NCI-H2227 treated with DMSO at 0.1 percent for 48 hours (cell line): Measurements from ENCODE around the gene CA4.
"Not testable (repeated sequence)": the region's sequence is repeated elsewhere in the genome, so short reads cannot be mapped to it uniquely, and the experiment has no call there.

ENCODE experiments used
- DNase-seq: peaks from one replicate; lab custom pipeline; 2025; lab: John Stamatoyannopoulos, UW

Gene CA4

DNA sequence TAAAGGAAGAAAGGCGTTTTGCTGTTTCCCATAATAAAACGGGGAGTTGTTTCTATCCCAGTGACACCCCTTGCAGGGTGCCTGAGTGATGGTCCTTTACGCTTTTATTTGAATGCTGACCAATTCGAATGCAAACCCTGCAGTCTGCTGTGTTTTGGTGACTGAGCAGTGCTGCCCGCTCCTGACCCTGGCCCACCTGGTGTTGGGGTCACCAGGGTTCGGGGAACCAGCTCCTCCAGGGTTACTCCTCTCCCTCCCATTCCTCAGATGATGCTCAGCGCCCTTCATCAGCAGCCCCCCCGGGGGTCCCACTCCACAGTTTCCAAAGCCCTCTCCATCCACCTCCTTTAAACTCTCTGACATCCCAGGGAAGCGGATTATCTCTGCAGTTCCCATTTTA is 6.0 kb downstream of the CA4 start:
- no peak for DNase-seq

DNA sequence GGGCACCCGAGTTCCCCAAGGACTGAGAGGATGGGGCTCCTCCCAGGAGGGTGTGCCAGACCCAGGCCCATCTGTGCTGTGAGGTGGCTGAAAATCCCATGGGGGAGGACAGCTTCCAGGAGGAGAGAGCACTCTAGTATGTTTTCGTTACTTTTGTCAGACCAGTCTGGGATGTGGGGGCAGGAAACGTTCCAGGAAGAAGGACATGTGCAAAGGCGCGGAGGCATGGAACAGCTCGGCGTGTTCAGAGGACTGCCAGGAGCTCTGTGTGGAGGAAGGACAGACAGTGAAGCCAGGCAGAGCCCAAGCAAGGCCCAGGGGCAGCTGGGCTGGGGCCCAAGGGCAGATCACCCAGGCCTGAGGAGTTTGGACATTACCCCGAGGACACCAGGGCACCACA is 7.0 kb downstream of the CA4 start:
- no peak for DNase-seq

DNA sequence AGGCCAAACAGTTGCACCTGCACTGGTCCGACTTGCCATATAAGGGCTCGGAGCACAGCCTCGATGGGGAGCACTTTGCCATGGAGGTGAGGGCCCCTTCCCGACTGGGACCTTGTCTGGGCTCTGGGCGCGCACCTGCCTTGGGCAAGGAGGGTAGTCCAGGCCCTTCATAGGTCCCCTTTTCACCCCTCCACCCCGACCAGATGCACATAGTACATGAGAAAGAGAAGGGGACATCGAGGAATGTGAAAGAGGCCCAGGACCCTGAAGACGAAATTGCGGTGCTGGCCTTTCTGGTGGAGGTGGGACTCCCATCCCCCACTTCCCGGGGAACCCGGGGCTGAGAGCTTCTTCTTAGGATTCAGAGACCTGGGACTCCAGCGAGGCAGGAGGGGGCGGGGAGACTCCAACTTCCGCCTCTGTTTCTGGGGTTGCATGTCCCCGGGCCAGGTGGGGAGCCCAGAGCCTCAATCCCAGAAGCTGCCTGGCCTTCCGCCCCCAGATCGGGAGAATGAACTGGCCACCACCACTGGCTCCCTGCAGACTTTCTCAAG is 7.8 kb downstream of the CA4 start:
- no peak for DNase-seq

DNA sequence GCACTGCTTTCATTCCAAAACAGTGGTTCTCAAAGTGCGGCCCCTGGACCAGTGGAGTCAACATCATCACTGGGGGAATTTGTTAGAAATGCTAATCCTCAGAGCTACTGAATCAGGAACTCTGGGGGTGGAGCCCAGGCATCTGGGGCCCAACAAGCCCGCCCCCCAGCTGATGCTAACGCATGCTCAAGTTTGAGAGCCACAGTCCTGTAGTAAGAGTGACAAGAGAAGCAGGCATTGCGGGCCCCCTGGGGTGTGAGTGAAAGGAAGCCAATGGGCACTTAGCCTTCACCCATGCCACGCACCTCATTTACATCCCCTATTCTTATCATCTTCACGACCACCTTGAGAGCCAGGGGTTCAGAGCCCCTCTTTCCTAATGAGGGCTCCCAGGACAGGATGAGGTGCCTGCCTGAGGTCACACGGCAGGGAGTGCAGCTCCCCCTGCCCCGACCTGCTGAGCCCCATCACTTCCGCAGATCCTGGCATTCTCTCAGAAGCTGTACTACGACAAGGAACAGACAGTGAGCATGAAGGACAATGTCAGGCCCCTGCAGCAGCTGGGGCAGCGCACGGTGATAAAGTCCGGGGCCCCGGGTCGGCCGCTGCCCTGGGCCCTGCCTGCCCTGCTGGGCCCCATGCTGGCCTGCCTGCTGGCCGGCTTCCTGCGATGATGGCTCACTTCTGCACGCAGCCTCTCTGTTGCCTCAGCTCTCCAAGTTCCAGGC is 9.1 kb downstream of the CA4 start:
- no peak for DNase-seq

DNA sequence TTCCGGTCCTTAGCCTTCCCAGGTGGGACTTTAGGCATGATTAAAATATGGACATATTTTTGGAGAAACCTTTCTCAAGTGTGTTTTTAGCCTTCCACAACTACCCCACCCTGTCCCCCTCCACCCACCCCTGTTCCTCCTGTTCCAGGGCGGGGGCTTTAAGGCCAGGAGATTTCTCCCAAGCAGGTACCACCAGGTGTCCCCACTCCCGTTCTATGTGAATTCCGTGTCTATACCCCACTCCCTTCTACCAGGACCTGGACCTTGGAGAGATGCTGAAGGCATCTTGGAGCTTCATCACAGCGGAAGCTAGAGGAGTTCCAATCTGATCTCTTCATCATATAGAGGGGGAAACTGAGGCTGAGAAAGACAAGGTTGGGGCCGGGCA is 9.7 kb downstream of the CA4 start:
- DNase-seq, result no peak

DNA sequence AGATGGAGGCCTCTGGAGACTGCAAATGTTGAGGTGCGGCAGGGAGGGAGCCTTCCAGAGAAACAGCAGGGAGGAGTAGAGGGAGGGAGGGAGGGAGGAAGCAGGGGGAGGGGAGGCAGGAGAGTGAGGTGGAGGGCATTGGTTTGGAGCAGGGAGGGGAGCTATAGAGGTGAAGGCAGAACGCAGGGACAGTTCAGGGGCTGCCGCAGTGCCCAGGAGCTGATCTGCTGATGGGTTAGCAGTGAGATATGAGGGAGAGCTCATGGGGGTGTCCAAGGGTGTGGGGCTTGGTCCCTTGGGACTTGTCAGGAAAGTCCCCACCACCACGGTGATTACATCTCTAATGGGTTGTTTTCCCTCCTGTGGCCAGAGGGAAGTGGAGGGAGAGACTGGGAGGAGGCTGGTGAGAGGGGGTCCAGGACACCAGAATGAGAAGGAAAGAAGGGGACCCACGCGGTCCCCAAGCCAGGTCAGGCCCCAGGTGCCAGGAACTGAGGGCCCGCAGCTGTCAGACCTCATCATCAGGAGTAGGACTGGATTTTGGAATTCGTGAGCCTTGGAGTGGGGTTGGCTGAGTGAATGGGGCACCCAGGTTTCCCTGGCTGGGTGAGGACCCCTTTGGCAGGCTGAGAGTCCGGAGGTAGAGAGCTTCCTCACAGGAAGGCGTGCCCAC is 11.2 kb downstream of the CA4 start:
- no peak for DNase-seq

DNA sequence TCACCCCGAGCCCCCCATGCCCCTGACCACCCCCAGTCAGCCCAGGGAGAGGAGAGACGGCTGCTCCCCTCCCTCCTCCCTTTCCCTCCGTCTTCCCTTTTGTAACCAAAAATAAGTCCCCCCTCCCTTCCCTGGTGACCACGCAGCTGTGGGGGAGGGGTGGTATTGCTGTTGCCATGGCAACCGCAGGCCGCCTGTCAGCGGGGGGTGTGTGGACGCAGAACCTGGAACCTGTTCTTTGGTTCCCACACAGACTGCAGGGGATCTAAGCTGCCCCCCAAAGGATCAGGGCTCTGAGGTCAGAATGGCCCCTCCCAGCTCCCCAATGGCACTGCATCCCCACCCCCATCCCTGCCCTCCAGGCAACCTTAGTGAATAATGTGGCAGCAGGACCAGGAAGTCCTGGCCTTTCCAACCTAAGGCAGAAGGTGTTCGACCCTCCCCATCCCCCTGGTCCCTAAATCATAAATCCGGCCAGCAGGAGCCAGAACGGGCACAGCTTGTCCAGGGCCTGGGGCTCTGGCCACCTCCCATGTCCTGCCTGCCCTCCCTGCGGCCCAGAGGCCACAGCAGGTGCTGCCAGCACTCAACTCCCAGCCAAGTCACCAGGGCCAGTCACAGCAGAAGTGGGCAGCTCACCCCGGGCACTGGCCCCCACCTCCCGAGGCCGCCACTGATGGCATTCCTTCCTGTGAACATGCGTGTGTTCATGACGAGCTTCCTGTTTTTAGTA is 12.0 kb downstream of the CA4 start:
- DNase-seq, result no peak

DNA sequence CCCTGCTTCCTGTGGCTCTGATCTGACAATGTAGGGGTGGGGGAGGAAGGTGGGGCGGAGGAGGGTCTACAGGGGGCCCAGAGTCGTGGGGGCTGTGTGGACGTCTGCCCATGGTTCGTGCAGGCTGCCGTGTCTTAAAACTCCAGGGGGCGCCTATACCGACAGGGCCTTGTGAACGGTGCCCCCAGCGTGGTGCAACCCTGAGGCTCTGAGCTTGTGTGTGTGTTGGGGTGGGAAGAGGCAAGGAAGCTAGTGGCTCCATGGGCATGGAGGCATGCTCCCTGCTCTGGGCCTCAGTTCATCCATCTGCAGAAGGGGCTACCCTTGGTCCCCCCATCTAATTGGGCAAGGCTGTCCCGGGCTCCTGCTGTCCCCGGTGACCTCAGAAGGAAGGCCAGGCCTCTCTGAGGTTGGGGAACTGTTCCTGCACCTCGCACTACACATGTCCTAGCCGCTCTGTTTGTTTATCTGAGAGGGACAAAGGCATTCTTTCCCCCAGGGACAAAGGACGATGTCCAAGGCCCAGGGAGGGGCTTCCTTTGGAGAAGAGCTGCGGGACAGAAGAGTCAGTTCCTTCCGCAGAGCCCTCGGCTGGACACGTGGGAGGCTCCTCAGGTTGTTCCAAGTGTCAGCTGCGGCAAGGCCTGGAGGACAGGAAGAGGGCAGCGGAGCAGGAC is 13.5 kb downstream of the CA4 start:
- DNase-seq, result no peak

DNA sequence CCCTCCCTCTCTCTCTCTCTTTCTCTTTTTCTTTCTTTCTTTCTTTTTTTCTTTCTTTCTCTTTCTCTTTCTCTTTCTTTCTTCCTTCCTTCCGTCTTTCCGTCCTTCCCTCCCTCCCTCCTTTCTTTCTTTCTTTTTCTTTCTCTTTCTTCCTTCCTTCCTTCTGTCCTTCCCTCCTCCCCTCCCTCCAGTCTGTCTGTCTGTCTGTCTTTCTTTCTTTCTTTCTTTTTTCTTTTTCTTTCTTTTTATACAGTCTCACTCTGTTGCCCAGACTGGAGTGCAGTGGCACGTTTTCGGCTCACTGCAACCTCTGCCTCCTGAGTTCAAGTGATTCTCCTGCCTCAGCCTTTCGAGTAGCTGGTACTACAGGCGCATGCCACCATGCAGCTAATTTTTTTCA is 14.4 kb downstream of the CA4 start:
- no peak for DNase-seq

DNA sequence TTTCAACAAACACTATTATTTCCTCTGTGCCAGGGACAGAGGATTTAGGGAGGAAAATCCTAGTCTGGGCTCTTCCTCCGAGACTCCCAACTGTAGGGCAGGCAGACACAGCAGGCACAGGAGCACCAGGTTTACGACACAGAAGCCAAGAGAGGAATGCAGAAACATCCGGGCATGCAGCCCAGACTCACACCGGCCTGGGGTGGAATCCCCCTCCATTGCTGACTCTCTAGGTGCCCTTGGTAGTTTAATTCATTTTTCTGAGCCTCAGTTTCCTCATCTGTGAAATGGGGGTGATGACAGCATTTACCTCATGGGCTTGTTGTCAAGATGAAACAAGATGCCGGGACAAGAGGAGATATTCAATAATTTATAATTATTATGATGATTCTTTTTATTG is 14.9 kb downstream of the CA4 start:
- DNase-seq, result no peak

DNA sequence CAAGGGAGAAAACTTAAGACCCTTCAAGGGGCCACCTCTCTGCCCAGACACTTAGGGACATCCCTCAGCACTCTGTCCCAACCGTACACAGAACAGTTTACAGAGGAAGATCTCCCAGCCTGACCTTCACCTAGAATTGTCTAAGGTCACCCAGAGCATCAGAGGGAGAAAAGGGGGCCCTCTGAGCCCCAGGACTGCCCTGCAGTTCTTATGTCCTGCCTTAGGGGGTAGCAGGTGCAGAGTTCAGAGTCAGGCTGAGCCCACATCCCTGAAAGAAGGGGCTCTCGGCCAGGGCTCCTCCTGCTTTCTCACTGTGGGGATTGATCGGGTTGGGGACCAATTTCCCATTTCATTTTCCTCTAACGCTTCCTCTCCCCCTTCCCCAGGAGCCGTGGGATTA is 15.4 kb downstream of the CA4 start:
- DNase-seq, result no peak

DNA sequence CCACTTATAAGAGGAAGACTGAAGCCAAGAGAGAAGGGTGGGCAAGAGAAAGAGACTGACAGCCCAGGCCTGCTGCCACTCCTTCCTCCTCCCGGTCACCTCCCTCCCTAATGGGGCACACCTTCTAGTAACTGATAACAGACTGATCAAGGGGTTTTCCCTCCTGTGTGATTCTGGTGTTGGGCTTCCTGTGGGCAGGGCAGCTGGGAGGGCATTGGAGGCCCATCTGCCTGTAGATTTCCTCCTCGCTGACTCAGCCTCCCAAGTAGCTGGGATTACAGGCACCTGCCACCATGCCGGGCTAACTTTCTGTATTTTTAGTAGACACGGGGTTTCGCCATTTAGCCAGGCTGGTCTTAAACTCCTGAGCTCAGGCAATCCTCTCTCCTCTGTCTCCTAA is 16.2 kb downstream of the CA4 start:
- DNase-seq, result no peak

DNA sequence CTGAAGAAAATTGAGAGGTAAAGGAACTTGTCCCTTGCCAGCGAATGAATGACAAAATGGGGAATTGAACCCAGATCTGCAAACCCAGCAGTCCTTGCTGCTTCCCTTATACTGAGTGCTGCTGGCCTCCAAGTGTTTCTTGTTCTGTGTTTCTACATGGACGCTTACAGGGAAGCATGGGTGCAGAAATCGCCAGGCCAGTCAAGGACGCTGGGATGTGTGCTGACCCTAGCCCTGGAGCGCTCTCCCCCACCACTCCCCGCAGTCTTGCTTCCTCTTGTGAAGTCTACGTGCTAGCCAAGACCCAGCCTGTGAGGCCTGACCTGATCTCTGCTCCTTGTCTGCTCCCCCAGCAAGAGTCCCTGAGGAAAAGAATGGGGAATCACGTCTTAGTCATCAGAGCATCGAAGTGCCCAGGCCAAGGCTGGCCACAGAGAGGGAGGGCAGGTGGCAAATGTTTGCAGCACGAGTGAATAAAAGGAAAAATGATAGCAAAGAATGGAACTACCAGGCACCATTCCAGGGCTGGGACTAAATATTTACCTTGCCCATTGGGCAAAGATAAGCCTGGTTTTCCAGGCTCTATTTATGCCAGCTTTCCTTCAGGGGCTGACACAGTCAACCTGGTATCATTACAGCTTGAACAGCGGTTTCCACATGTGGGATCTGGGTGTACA is 17.4 kb downstream of the CA4 start:
- DNase-seq, result no peak

DNA sequence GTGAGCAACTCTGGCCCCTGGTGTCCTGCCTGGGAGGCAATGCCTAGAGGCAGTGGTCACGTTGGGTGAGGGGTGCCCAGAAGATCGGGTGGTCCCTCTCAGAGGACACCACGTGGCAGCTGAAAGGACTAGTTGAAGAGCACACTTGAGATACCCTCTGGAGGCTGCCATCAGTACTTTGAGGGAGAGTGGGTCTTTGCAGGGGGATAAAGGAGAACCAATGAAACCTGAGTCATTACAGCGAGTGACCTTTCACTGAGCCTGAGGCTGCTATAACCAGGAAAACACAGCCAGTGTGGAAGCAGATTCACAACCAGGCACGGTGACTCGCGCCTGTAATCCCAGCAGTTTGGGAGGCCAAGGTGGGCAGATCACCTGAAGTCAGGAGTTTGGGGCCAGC is 18.9 kb downstream of the CA4 start:
- no peak for DNase-seq

DNA sequence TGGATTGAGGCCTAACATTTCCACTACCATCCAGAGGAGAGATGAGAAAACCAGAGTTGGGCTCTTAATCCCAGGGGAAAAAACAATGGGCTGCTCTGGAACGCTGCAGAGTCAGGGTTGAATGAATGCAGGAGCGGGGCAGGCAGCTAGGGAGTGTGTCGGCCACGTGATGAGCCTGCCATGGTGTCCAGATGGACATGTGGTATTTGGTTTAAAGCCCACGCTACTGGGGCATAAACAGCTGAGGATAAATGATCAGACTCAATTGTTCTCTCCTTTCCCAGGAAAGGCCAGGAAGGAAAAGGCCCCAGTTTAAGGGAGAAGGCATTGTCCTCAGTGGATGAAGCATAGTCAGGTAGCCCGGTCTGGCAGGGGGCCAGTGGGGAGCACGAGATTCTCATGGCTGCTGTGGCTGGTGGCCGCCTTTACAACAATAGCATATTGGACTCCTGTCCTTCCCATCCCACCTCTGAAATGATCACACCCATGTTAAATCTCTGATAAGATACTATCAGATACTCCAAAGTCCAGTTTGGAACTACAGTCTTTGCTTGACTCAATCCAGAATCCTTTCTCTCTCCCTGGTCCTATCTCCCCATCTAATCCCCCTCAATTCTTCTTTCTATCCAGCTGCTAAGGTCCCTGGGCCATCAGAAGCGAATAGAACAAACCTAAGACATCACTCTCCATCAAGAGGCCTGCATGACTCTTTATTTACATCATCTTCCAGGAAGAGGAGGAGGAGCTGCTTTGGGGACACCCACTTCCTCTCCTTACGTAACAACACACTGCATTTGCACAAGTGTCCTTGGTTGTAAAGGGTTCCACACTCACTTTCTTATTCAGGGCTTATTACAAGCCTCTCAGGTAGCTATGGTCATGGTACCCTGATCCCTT is 20.4 kb downstream of the CA4 start:
- no peak for DNase-seq

DNA sequence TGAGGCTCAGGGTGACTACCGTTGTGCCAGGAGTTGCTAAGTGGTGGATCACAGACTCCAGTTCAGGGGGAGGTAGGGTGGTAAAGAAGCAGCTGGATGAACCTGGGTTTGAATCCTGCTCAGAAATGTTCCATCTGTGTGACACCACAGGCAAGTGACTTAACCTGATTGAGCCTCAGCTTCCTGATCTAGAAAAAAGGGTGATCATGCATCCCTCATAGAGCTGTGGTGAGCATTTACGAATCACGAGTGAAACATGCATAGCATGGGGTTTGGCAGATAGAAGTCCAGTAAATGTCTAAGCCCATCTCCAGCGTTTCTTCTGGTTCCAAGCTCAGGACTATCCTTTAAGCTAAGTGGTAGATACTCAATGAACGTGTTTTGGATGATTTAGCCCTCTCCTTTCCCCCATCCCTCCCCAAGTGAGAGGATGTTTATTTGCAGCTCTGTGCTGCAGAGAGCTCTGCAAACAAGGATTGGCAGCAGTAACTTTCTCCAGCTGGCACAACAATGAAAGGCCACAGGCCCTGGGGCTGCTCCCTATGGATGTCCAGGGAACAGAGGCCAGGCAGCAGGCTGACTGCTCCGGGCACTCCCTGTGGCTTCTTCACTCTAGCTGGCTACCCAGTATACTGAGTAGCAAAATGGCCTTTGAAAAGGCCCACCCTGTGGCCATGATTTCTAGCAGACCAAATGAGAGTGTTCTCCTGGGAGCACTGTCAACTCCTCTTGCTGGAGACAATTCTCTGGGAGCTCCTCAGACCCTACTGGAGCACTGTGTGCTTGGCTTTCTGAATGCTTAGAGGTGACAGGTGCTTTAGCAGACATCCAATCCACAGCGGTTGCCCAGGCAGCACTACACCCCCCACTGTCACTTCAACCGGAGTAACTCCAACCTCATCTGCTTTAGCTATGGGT is 21.3 kb downstream of the CA4 start:
- DNase-seq, result no peak

DNA sequence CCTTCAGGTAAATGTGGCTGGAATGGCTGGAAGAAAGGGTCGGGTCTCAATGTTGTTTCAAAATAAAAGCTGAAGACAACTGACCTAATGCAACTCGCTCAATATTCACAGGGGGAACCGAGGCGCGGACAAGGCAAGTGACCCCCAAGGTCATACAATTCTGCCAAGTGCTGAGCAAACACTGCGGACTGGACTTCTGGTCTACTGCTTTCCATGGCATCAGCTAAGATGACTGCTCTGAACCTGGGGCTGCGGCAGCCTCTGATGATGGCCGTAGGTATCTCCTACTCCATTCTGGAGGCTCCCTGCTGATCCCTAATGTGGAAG is 21.9 kb downstream of the CA4 start:
- DNase-seq, result no peak

DNA sequence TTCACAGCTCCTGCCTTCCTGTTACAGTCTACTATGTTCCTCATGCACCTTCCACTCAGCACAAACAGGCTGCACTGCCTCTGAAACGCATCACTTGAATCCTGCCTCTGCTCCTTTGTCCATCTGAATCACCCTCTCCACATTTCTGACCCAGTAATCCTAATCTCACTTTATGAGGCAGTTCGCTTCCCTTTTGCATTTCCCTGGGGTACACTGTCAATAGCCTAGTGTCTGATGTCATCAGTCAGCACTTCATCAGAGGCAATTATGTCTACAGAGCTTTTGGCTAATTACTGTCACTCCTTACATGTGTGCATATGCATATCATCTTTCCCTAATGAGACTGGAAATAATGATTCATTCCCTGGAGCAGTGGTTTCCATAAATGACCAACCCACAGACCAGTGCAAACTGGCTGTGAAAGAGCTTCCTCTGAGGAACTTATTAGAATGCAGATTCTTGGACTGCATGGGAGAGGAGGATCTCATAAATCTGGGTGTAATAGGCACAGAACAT is 23.6 kb downstream of the CA4 start:
- no peak for DNase-seq

DNA sequence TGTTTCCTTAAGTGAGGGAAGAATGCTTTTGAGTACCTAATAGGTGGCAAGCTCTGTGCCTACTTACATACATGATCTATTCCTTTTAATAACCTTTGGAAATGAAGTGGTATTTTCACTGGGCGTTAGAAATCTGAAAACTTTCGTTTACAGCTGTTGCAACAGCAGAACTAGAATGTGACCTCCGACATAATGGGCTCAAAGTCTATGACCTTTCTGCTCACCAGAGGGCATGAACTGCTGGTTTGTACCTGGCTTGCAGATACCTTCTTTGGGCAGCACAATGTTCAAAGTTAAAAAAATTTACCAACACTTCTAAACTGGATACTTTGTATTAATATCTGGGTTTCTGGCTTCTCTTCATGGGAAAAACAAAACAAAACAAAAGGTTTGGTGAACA is 24.3 kb downstream of the CA4 start:
- no peak for DNase-seq

DNA sequence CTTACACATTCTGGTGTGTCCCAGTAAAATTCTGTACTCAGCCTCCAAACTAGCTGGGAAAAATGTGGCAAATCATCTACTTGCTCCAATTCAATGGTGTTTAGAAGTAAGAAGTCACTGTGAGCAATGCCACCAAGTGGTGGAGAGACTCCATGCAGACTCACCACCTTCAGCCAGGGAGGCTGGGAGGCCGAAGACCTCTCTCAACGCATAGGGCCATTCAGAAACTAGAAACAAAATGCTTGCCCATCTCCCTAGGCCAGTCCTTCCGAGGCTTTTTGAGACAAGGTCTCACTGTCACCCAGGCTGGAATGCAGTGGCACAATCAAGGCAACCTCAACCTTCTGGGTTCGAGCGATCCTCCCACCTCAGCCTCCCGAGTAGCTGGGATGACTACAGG is 25.0 kb downstream of the CA4 start:
- not testable (repeated sequence) for DNase-seq
